ENCODE measurements around the gene USP36. TPM values are rescaled to one million over a fixed set of nuclear protein-coding genes. Genes with fewer than 3 reads are reported as not detected.

The USP36 gene
- total and polyA plus RNA-seq, 8 donors, result 31.2 to 58.3 (median 35.8) TPM

DNA sequence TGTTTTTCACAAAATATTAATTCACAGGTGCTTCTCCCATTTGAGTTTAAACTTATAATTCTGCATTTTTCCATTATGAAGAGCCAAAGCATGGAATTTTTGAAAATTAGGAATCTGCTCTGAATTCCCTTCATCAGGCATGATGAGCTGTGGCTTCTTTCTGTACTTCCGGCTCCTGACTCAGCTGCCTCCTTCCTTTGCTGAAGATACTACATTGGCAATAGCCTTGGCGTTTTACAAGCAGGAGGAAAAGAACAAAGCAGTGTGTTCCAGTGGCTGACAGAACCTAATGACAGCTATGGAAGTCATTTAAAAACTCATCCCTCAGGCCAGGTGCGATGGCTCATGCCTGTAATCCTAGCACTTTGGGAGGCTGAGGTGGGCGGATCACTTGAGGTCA lies 18.4 kb upstream of the USP36 start:
- TF ChIP-seq, protein P1, sequence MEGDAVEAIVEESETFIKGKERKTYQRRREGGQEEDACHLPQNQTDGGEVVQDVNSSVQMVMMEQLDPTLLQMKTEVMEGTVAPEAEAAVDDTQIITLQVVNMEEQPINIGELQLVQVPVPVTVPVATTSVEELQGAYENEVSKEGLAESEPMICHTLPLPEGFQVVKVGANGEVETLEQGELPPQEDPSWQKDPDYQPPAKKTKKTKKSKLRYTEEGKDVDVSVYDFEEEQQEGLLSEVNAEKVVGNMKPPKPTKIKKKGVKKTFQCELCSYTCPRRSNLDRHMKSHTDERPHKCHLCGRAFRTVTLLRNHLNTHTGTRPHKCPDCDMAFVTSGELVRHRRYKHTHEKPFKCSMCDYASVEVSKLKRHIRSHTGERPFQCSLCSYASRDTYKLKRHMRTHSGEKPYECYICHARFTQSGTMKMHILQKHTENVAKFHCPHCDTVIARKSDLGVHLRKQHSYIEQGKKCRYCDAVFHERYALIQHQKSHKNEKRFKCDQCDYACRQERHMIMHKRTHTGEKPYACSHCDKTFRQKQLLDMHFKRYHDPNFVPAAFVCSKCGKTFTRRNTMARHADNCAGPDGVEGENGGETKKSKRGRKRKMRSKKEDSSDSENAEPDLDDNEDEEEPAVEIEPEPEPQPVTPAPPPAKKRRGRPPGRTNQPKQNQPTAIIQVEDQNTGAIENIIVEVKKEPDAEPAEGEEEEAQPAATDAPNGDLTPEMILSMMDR (IDR thresholded peaks at IDR 0.05), result no peak
- Histone ChIP-seq H3K9me3 (no peaks in the 10 kb centered on the region), H3K36me3 (peaks cover 0 to 19% (median 4%) of the 10 kb centered on the region in 3 donors), H3K4me1 (peaks cover 0 to 12% (median 8%) of the 10 kb centered on the region in 3 donors), H3K27me3 (no peaks in the 10 kb centered on the region), H3K4me3 (no peak overlapping the region), H3K27ac (no peak overlapping the region)
- WGBS, 2 donors, result 82 to 85% methylated on average over 4 of the region's 4 CpGs
- DNase-seq, result no peak
- intact Hi-C loops (cut with DNase I), result no loop called here
- ATAC-seq, result no peak
- no peak for FAIRE-seq

GRCh38 chr17:78857266-78857665 lies 16.7 kb upstream of the USP36 start:
- Histone ChIP-seq H3K27ac (no peak overlapping the region), H3K9me3 (no peaks in the 10 kb centered on the region), H3K4me3 (no peak overlapping the region), H3K4me1 (peaks cover 0 to 8% (median 7%) of the 10 kb centered on the region in 3 donors), H3K27me3 (no peaks in the 10 kb centered on the region), H3K36me3 (peaks cover 0 to 26% (median 4%) of the 10 kb centered on the region in 3 donors)
- DNase-seq (peak in 1 of 6 donors; percentile 28), ATAC-seq (no peak), FAIRE-seq (no peak)
- 91 to 93% methylated on average over 12 to 14 of the region's 14 CpGs for WGBS, 2 donors
- TF ChIP-seq, protein P1 (IDR thresholded peaks at IDR 0.05), result no peak
- intact Hi-C loops (cut with DNase I), result no loop called here

DNA sequence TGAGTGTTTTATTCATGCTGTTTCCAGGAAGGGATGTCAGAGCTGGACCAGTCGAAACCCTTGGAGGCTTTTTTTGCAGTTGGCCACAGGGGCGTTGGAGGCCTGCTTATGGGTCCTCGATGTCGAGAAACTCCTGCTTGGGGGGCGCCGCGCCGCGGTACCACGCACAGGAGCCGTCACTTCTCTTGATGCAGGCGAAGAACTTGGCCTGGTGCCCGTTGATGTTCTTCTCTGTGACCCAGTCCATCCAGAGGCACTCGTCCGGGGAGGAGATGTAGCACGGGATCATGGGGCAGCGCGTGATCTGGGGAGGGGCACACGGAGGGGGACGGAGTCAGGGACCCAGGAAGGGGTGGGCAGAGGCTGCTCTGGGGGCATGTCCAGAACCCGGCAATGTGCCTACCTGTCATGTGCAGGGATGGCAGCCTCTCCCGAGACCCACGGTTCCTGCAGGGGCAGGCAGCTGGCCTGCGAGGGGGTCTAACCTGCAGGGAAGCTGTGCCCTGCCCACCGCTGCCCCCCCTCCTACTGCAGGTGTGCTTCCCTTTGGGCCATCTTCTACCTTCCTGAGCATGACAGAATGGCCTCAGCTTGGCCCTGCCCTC lies 15.0 kb upstream of the USP36 start:
- FAIRE-seq (no peak), DNase-seq (peak in 2 of 6 donors; percentile 46 to 74), ATAC-seq (peak in 1 of 4 donors; percentile 8)
- H3K27me3 ChIP-seq, result no peaks in the 10 kb centered on the region
- WGBS, 2 donors, result 94 to 96% methylated on average over 25 of the region's 25 CpGs
- TF ChIP-seq, protein P1 (IDR thresholded peaks at IDR 0.05), result no peak
- H3K4me3 ChIP-seq, result no peak overlapping the region
- intact Hi-C loops (cut with DNase I), result no loop called here
- peaks cover 0 to 26% (median 4%) of the 10 kb centered on the region in 3 donors for H3K36me3 ChIP-seq
- no peaks in the 10 kb centered on the region for H3K4me1 ChIP-seq
- no peak overlapping the region for H3K27ac ChIP-seq
- H3K9me3 ChIP-seq, result no peaks in the 10 kb centered on the region

DNA sequence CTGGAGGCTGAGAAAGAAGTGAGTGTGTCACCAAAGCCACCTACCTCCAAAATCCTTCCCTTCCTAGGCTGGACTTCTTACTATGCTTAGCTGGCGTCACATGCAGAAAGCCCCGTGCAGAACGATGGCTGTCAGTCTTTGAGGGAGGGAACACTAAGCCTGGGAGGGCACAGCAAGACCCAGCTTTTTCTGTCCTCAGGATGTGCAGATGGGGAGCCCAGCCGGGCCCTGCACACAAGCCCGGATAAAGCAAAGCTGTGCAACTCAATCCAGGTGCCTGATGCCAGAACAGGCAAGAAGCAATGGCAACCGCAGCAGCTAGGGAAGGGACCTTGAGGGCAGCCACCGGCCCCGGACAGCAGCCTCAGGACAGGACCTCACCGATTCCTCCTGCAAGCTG lies 13.9 kb upstream of the USP36 start:
- Histone ChIP-seq H3K27me3 (no peaks in the 10 kb centered on the region), H3K9me3 (no peaks in the 10 kb centered on the region), H3K4me3 (no peak overlapping the region), H3K36me3 (peaks cover 0 to 26% (median 4%) of the 10 kb centered on the region in 3 donors), H3K4me1 (no peaks in the 10 kb centered on the region), H3K27ac (no peak overlapping the region)
- DNase-seq, result peak in 1 of 6 donors; percentile 9
- FAIRE-seq, result no peak
- no peak for ATAC-seq
- WGBS, 2 donors, result 90 to 91% methylated on average over 7 to 9 of the region's 9 CpGs
- intact Hi-C loops (cut with DNase I), result no loop called here
- TF ChIP-seq, protein P1 (IDR thresholded peaks at IDR 0.05), result no peak

- peak in 1 of 6 donors; percentile 9 for DNase-seq
- Histone ChIP-seq H3K27ac (no peak overlapping the region), H3K9me3 (no peaks in the 10 kb centered on the region), H3K4me3 (no peak overlapping the region), H3K36me3 (peaks cover 0 to 26% (median 4%) of the 10 kb centered on the region in 3 donors), H3K27me3 (no peaks in the 10 kb centered on the region), H3K4me1 (no peaks in the 10 kb centered on the region)
- intact Hi-C loops (cut with DNase I), result no loop called here
- TF ChIP-seq, protein P1 (IDR thresholded peaks at IDR 0.05), result no peak
- no peak for FAIRE-seq
- WGBS, 2 donors, result 70 to 73% methylated on average over 11 of the region's 11 CpGs
- no peak for ATAC-seq
Measured at GRCh38 chr17:78853926-78854394, 13.3 kb upstream of the USP36 start.

All from pancreas (tissue), 10 donors.